ENCODE data around the gene ZBED1.
A peak's percentile ranks its signal among the peaks of the same experiment; 100 is the strongest.
"Not testable (repeated sequence)": the region's sequence is repeated elsewhere in the genome, so short reads cannot be mapped to it uniquely, and the experiment has no call there.

ZBED1 gene

GRCh38 chrX:2473064-2473463 is 27.7 kb downstream of the ZBED1 start:
- peak; percentile 1 for DNase-seq

- no peak for DNase-seq
Observed at GRCh38 chrX:2471641-2472040, 29.1 kb downstream of the ZBED1 start.

- not testable (repeated sequence) for DNase-seq
Observed at GRCh38 chrX:2471126-2471525, 29.6 kb downstream of the ZBED1 start.

- DNase-seq: not testable (repeated sequence)
Observed at GRCh38 chrX:2469852-2470251, 30.9 kb downstream of the ZBED1 start.

- DNase-seq: no peak
Observed at GRCh38 chrX:2469196-2469685, 31.5 kb downstream of the ZBED1 start.

GRCh38 chrX:2468261-2469195 is 32.2 kb downstream of the ZBED1 start:
- no peak for DNase-seq

- DNase-seq: no peak
Observed at GRCh38 chrX:2466876-2467656, 33.7 kb downstream of the ZBED1 start.

GRCh38 chrX:2464677-2465166 is 36.1 kb downstream of the ZBED1 start:
- DNase-seq: no peak

- DNase-seq: no peak
Observed at GRCh38 chrX:2463973-2464676, 36.7 kb downstream of the ZBED1 start.

- DNase-seq: not testable (repeated sequence)
Observed at GRCh38 chrX:2463481-2463880, 37.3 kb downstream of the ZBED1 start.

GRCh38 chrX:2462780-2463179 is 38.0 kb downstream of the ZBED1 start:
- no peak for DNase-seq

GRCh38 chrX:2462074-2462473 is 38.7 kb downstream of the ZBED1 start:
- DNase-seq: no peak

- DNase-seq: no peak
Observed at GRCh38 chrX:2461711-2462016, 39.1 kb downstream of the ZBED1 start.

- DNase-seq: not testable (repeated sequence)
Observed at GRCh38 chrX:2460821-2461710, 39.7 kb downstream of the ZBED1 start.

GRCh38 chrX:2460048-2460447 is 40.7 kb downstream of the ZBED1 start:
- not testable (repeated sequence) for DNase-seq

GRCh38 chrX:2458309-2458708 is 42.5 kb downstream of the ZBED1 start:
- no peak for DNase-seq

GRCh38 chrX:2457289-2458133 is 43.3 kb downstream of the ZBED1 start:
- DNase-seq: no peak

GRCh38 chrX:2456091-2456490 is 44.7 kb downstream of the ZBED1 start:
- not testable (repeated sequence) for DNase-seq

GRCh38 chrX:2454620-2455019 is 46.2 kb downstream of the ZBED1 start:
- DNase-seq: not testable (repeated sequence)

GRCh38 chrX:2452799-2453198 is 48.0 kb downstream of the ZBED1 start:
- no peak for DNase-seq

GRCh38 chrX:2452317-2452784 is 48.4 kb downstream of the ZBED1 start:
- DNase-seq: no peak
